HG03066 (cell line): Measurements from ENCODE around the gene SLX4.
"Not testable (repeated sequence)": the region's sequence is repeated elsewhere in the genome, so short reads cannot be mapped to it uniquely, and the experiment has no call there.

ENCODE experiments used
- ATAC-seq: cut with Tn5 transposase; IDR thresholded peaks from one replicate; pipeline ENCODE4 v1.9.1; 2021; ENCODE audit warnings: low read depth; ENCODE audit not compliant: unreplicated experiment

Gene SLX4

GRCh38 chr16:3642397-3643094, 31.1 kb upstream of the SLX4 start:
- ATAC-seq, result no peak

DNA sequence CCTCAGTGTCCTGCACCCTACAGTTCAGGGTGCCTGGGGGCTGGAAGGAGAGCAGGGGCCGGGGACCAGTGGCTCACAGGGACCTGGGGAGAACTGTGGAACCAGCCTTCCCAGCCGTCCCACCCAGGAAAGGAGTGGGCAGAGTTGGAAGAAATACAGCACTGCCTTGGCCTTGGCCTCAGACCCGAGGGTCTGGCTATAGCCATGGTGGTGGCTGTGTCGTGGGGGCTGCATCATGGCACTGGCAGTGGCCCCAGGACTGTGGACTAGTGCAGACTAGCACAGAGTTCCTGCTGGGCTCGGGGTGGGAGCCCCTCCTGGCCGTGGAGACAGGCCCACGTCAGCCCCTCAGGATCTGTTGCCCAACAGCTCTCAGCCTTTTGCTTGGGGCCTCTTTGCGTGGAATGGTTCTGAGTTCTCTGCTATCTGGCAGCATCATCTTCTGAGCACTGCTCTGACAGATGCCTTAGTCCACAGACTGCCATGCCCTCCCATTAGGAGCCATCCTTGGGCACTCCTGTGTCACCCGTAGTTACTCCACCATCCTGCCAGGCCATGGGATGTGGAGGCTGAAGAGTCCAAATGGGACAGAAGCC, 30.5 kb upstream of the SLX4 start:
- ATAC-seq, result no peak

DNA sequence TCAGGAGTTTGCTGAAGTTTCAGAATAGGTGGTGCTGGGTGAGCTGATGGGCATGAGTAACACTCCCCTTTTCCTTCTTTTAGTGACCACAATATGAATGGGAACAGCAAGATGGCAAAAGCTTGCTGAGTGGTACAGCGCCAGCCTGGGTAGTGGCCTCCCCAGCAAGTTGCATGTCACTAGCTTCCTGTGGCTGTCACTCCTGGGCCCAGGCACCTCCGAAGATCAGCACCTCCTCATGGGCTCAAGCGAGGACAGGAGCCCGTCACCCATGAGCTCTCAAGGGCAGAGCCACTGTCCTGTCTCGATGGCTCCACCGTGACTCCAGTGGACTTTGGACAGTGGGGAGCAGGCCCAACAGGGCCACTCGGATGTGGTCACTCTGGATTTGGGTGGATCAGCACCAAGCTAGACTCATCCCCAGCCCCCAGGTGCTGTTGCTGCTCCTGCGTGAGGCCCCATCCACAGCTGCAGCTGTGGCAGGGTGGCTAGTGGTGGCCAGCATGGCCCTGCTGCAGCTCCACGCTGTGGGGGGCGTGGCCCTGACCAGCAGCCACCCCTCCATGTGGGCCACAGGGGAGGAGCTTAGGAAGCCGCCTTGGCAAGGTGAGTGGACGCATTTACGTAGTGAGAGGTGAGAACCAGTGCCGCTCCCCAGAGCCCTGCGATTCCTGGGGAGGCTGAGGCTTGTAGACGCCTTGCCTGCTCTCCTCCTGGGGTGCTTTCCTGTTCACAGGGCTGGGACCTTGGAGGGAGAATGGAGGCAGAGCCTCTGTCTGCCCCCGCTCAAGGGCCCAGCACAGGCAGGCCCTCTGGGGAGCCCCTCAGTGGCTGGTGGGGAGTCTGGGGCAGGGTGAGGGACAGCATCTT, 29.5 kb upstream of the SLX4 start:
- no peak for ATAC-seq

DNA sequence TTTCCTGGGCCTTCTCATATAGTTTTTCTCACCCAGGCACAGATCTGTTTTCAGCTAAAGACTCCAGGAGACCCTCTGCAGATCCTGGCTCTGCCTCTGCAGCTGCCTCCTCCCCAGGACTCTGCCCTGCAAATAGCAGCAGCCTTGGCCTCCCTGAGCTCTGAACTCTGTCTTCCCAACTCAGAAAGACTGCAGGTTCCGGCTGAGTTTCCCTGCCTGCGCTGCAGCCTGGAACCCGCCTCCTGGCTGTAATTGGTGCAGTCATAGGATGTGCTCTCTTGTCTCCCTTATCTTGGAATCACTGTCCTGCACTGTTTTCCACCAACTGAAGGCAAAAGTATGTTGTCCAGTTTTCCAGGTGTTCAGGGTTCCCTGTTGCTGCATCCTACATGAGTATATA, 28.8 kb upstream of the SLX4 start:
- no peak for ATAC-seq

- no peak for ATAC-seq
Measured at GRCh38 chr16:3638916-3639644, 27.7 kb upstream of the SLX4 start.

- no peak for ATAC-seq
Measured at GRCh38 chr16:3637371-3637923, 26.0 kb upstream of the SLX4 start.

GRCh38 chr16:3625911-3626732, 14.7 kb upstream of the SLX4 start:
- no peak for ATAC-seq

GRCh38 chr16:3625331-3625730, 13.9 kb upstream of the SLX4 start:
- ATAC-seq, result no peak

GRCh38 chr16:3623642-3624041, 12.2 kb upstream of the SLX4 start:
- no peak for ATAC-seq

DNA sequence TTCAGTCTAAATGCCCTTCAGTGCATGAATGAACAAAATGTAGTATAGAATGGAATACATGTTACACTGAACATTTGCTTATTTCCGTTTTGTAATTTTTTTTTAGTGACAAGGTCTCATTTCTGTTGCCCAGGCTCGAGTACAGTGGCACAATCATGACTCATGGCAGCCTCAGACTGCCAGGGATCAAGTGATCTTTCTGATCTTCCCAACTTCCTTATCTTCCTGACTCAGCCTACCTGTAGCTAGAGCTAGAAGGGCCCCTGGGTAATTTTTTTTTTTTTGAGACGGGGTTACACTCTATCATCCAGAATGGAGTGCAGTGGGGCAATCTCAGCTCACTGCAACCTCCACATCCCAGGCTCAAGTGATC, 7.3 kb upstream of the SLX4 start:
- ATAC-seq, result no peak

DNA sequence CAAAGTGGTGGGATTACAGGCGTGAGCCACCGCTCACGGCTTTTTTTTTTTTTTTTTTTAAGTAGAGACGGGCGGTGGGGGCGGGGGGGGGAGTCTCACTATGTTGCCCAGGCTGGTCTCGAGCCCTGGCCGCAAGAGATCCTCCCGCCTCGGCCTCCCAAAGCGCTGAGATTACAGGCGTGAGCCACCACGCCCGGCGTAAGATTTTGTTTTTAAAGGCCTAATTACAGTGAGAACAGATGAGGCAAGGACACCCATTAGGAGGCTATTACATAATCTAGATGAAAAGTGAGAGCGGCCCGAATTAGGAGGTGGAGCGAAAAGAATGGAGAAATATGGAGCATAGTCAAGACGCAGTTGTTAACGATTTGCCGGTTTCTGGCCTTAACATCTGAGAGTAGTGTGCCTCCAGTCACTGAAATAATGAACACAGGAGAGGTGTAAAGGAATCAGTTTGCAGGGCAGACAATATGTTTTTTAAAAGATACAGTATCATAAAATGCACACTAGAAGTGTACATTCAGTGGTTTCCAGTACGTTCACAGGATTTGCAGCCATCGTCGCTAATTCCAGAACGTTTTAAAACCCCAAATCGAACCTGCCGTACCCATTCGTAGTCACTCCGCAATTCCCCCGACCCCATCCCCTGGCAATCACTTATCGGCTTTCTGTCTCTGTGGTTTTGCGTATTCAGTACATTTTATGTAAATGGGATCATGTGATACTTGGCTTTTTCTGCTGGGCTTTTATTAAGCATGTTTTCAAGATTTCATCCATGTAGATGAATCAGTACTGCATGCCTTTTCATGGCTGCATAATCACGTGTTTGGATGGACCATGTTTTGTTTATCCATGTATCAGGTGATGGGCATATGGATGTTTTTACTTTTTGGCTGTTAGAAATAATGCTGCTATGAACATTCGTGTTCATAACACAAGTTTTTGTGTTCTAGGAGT, 1.4 kb upstream of the SLX4 start:
- ATAC-seq, result no peak

- ATAC-seq, result peak; percentile 12
Measured at GRCh38 chr16:3610698-3611145, 684 bp downstream of the SLX4 start.

DNA sequence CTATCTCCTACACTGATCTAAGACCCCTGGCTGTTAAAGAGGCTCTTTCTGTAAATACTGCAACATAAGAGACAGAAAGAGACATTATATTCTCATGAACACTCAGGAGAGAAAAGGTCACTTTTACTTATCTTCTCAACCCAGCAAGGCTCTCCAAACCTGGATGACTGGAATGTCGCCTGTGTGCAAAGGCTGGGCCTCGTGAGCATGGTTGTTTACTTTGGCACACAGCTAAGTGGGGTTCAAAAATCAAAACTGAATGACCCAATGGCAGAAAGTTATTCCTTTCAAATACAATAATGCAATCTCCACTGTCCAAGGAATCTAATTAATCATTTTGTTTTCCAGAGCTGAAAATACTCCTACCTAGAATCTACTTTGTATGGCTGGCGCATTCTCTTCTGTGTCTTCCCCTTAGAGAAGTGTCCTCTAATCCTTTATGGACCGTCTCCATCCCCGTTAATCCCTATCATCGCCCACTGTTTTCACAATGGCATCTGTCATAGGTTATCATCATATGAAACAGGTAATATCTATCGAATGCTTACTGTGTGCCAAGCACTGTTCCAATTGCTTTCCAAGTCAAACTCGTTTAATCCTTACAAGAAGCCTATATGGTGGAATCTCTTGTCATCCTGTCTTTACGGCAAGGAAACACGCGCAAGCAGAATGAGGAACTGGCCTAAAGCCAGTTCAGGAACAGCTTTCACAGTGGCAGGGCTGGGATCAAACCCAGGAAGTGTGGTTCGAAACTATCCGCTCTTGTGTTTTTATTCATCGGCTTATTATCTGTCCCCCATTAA, 1.3 kb downstream of the SLX4 start:
- ATAC-seq, result no peak

GRCh38 chr16:3608976-3609375, 2.4 kb downstream of the SLX4 start:
- ATAC-seq, result not testable (repeated sequence)

GRCh38 chr16:3608069-3608468, 3.3 kb downstream of the SLX4 start:
- ATAC-seq, result no peak

DNA sequence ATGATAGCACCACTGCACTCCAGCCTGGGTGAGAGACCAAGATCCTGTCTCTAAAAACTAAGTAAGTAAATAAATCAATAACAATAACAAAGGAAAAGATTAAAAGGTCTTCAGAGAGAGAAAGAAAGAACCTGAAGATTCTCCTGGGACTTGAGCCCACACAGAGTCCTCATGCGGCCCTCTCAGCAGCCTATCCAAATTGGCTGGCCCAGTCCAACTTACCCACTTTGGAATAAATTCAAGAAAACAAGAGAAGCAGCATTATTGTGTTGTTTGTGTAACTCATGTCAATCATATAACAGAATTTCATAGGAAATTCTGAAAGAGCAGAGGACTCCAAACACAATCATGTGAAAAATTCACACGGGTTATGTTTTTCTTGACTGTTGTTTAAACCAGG, 3.8 kb downstream of the SLX4 start:
- no peak for ATAC-seq

- ATAC-seq, result no peak
Measured at GRCh38 chr16:3607161-3607560, 4.2 kb downstream of the SLX4 start.

GRCh38 chr16:3606441-3606840, 5.0 kb downstream of the SLX4 start:
- no peak for ATAC-seq
